Astrocyte (in vitro differentiated cells and primary cell): ENCODE data around the gene ELMO3. TPM values are rescaled to one million over a fixed set of nuclear protein-coding genes. Genes with fewer than 3 reads are reported as not detected.
A peak's percentile ranks its signal among the peaks of the same experiment; 100 is the strongest.

ENCODE experiments used
- DNase-seq: peaks from one replicate; pipeline ENCODE4 v3.0.0-alpha.2; 2010; ENCODE audit warnings: low read depth
- FAIRE-seq: peaks from 2 replicates; lab custom pipeline; 2011; peaks lifted over from hg19 to GRCh38; lab: Jason Lieb, UNC
- H2AFZ ChIP-seq: 2 replicates; pipeline ENCODE4 v1.6.0; 2012; ENCODE audit warnings: low read depth, low read length, inconsistent platforms
- H3K27ac ChIP-seq: 2 replicates; pipeline ENCODE4 v1.5.1; 2011; ENCODE audit warnings: low read depth, low read length, inconsistent platforms
- H3K27me3 ChIP-seq: 2 replicates; pipeline ENCODE4 v1.6.0; 2011; ENCODE audit warnings: low read length, inconsistent platforms; ENCODE audit not compliant: insufficient read depth
- H3K36me3 ChIP-seq: 2 replicates; pipeline ENCODE4 v1.5.1; 2011; ENCODE audit warnings: low read length, inconsistent platforms; ENCODE audit not compliant: insufficient read depth
- H3K4me1 ChIP-seq: 2 replicates; pipeline ENCODE4 v1.5.1; 2011; ENCODE audit warnings: low read length, inconsistent platforms; ENCODE audit not compliant: insufficient read depth
- H3K4me2 ChIP-seq: 2 replicates; pipeline ENCODE4 v1.6.0; 2012; ENCODE audit warnings: low read length, inconsistent platforms
- H3K4me3 ChIP-seq: 2 replicates; pipeline ENCODE4 v1.5.1; 2011; ENCODE audit warnings: low read depth, mild to moderate bottlenecking, low read length, inconsistent platforms; ENCODE audit not compliant: insufficient read depth
- H3K79me2 ChIP-seq: 2 replicates; pipeline ENCODE4 v1.6.0; 2012; ENCODE audit warnings: mild to moderate bottlenecking, low read length, inconsistent platforms; ENCODE audit not compliant: insufficient read depth
- H3K9ac ChIP-seq: 2 replicates; pipeline ENCODE4 v1.6.0; 2012; ENCODE audit warnings: mild to moderate bottlenecking, low read length, inconsistent platforms
- H3K9me3 ChIP-seq: 2 replicates; pipeline ENCODE4 v1.5.1; 2012; ENCODE audit warnings: low read depth, mild to moderate bottlenecking, low read length, inconsistent platforms; ENCODE audit not compliant: insufficient read depth
- H4K20me1 ChIP-seq: 2 replicates; pipeline ENCODE4 v1.6.0; 2012; ENCODE audit warnings: low read length, inconsistent platforms; ENCODE audit not compliant: insufficient read depth
- H3K27ac Mint-ChIP-seq: one replicate; pipeline ENCODE4 v1.8.0; 2021; ENCODE audit warnings: mild to moderate bottlenecking, mixed read lengths; ENCODE audit not compliant: unreplicated experiment
- H3K27me3 Mint-ChIP-seq: one replicate; pipeline ENCODE4 v1.8.0; 2021; ENCODE audit warnings: low read depth, mixed read lengths; ENCODE audit not compliant: unreplicated experiment
- H3K36me3 Mint-ChIP-seq: one replicate; pipeline ENCODE4 v1.8.0; 2021; ENCODE audit warnings: low read depth, mixed read lengths; ENCODE audit not compliant: unreplicated experiment
- H3K4me1 Mint-ChIP-seq: one replicate; pipeline ENCODE4 v1.8.0; 2021; ENCODE audit warnings: low read depth, mixed read lengths; ENCODE audit not compliant: unreplicated experiment
- H3K4me3 Mint-ChIP-seq: one replicate; pipeline ENCODE4 v1.8.0; 2021; ENCODE audit warnings: mild to moderate bottlenecking, moderate library complexity, mixed read lengths; ENCODE audit not compliant: unreplicated experiment
- H3K9me3 Mint-ChIP-seq: one replicate; pipeline ENCODE4 v1.8.0; 2021; ENCODE audit warnings: mild to moderate bottlenecking, mixed read lengths; ENCODE audit not compliant: unreplicated experiment
- CTCF ChIP-seq: IDR thresholded peaks from 2 replicates; pipeline ENCODE4 v1.5.1; 2011; ENCODE audit warnings: low read depth, mild to moderate bottlenecking, inconsistent platforms, low read length, moderate library complexity; ENCODE audit not compliant: insufficient read depth
- EZH2 ChIP-seq: IDR thresholded peaks from 2 replicates; pipeline ENCODE4 v1.6.1; 2012; ENCODE audit warnings: mild to moderate bottlenecking, low read length, inconsistent platforms; ENCODE audit not compliant: insufficient read depth
- total RNA-seq: library from RNA; stranded (reverse); gene quantifications from 2 replicates; pipeline ENCODE4 v1.2.1, GENCODE V29; 2021

ELMO3 gene
- total RNA-seq, 1 donor from 2014 or later: 1.4 TPM

GRCh38 chr16:67216612-67217490, 17.9 kb downstream of the ELMO3 start:
- H3K4me3 ChIP-seq: no peak overlapping the region
- Mint-ChIP-seq H3K27ac (no peak overlapping the region), H3K36me3 (peaks cover 34% of the 10 kb centered on the region), H3K9me3 (no peaks in the 10 kb centered on the region), H3K4me1 (peaks cover under 1% of the 10 kb centered on the region), H3K4me3 (no peak overlapping the region), H3K27me3 (peaks cover 15% of the 10 kb centered on the region)
- H3K27me3 ChIP-seq: no peaks in the 10 kb centered on the region
- H2AFZ ChIP-seq: no peak overlapping the region
- DNase-seq (no peak), FAIRE-seq (no peak)
- no peaks in the 10 kb centered on the region for H3K36me3 ChIP-seq
- no peaks in the 10 kb centered on the region for H3K4me1 ChIP-seq
- H3K9ac ChIP-seq: no peak overlapping the region
- TF ChIP-seq CTCF: no peak
- TF ChIP-seq EZH2: no peak
- H3K4me2 ChIP-seq: no peak overlapping the region
- H4K20me1 ChIP-seq: no peaks in the 10 kb centered on the region
- no peak overlapping the region for H3K27ac ChIP-seq
- no peaks in the 10 kb centered on the region for H3K79me2 ChIP-seq
- no peaks in the 10 kb centered on the region for H3K9me3 ChIP-seq

- Histone ChIP-seq H4K20me1 (peaks cover 13% of the 10 kb centered on the region), H3K36me3 (peaks cover 11% of the 10 kb centered on the region), H2AFZ (no peak overlapping the region), H3K4me2 (no peak overlapping the region), H3K9ac (no peak overlapping the region), H3K9me3 (no peaks in the 10 kb centered on the region), H3K79me2 (peaks cover 32% of the 10 kb centered on the region), H3K4me1 (peaks cover 20% of the 10 kb centered on the region), H3K27me3 (no peaks in the 10 kb centered on the region), H3K27ac (no peak overlapping the region), H3K4me3 (no peak overlapping the region)
- no peak for DNase-seq
- H3K27me3 Mint-ChIP-seq: no peaks in the 10 kb centered on the region
- no peaks in the 10 kb centered on the region for H3K9me3 Mint-ChIP-seq
- no peak overlapping the region for H3K4me3 Mint-ChIP-seq
- no peak overlapping the region for H3K27ac Mint-ChIP-seq
- peaks cover 3% of the 10 kb centered on the region for H3K4me1 Mint-ChIP-seq
- peaks cover 6% of the 10 kb centered on the region for H3K36me3 Mint-ChIP-seq
- no peak for FAIRE-seq
- TF ChIP-seq EZH2 (no peak), CTCF (no peak)
These were observed 25.1 kb downstream of the ELMO3 start for GRCh38 chr16:67223992-67224391.

GRCh38 chr16:67226295-67226803, 27.4 kb downstream of the ELMO3 start:
- H3K27ac Mint-ChIP-seq: peak overlapping the region; percentile 58
- FAIRE-seq (no peak), DNase-seq (no peak)
- peaks cover 29% of the 10 kb centered on the region for H4K20me1 ChIP-seq
- peaks cover 50% of the 10 kb centered on the region for H3K79me2 ChIP-seq
- peak overlapping the region; percentile 94 for H3K4me2 ChIP-seq
- H3K36me3 Mint-ChIP-seq: peaks cover 9% of the 10 kb centered on the region
- peak overlapping the region; percentile 96 for H3K9ac ChIP-seq
- peaks cover 3% of the 10 kb centered on the region for H3K4me1 Mint-ChIP-seq
- H3K4me3 ChIP-seq: peak overlapping the region; percentile 92
- H3K4me1 ChIP-seq: peaks cover 20% of the 10 kb centered on the region
- H3K9me3 ChIP-seq: no peaks in the 10 kb centered on the region
- H3K9me3 Mint-ChIP-seq: no peaks in the 10 kb centered on the region
- H2AFZ ChIP-seq: peak overlapping the region; percentile 94
- peak overlapping the region; percentile 54 for H3K27ac ChIP-seq
- no peaks in the 10 kb centered on the region for H3K27me3 Mint-ChIP-seq
- TF ChIP-seq EZH2: no peak
- no peak for TF ChIP-seq CTCF
- H3K4me3 Mint-ChIP-seq: peak overlapping the region; percentile 99
- peaks cover 29% of the 10 kb centered on the region for H3K36me3 ChIP-seq
- H3K27me3 ChIP-seq: no peaks in the 10 kb centered on the region
